ENCODE measurements around the gene ZMYM4. TPM values are rescaled to one million over a fixed set of nuclear protein-coding genes. Genes with fewer than 3 reads are reported as not detected.

Gene ZMYM4
- total RNA-seq, 1 experiment from 2014 or later, result 66.0 TPM

GRCh38 chr1:35377555-35377954 is 109.0 kb downstream of the ZMYM4 start:
- Histone ChIP-seq H3K4me2 (ENCODE audit: insufficient read depth, insufficient read length, low read length) (no peak overlapping the region), H2BK15ac (ENCODE audit: low read depth, low read length) (no peak overlapping the region), H3K14ac (ENCODE audit: insufficient read depth, low read length) (no peak overlapping the region), H2BK20ac (ENCODE audit: low read depth, low read length, poor library complexity, severe bottlenecking) (no peak overlapping the region), H3K27ac (ENCODE audit: insufficient read length, low read depth, low read length) (no peak overlapping the region), H3K79me2 (ENCODE audit: insufficient read depth, low read length) (no peaks in the 10 kb centered on the region), H3K4me1 (ENCODE audit: insufficient read depth, low read length) (no peaks in the 10 kb centered on the region), H3K18ac (ENCODE audit: insufficient read length, low read depth, low read length) (no peak overlapping the region), H3K56ac (ENCODE audit: insufficient read length, low read depth, low read length) (no peak overlapping the region), H3K23ac (ENCODE audit: insufficient read length, low read depth, low read length) (no peak overlapping the region), H3K9ac (ENCODE audit: extremely low read depth, insufficient read length, low read length) (no peak overlapping the region), H3K27me3 (ENCODE audit: insufficient read depth, low read length) (no peaks in the 10 kb centered on the region), H2BK120ac (ENCODE audit: low read depth, low read length, poor library complexity, severe bottlenecking) (no peak overlapping the region), H2AFZ (ENCODE audit: low read length) (no peak overlapping the region), H2AK5ac (ENCODE audit: insufficient read length, low read length) (no peak overlapping the region), H3K79me1 (ENCODE audit: insufficient read depth, low read depth, low read length, poor library complexity, severe bottlenecking) (no peaks in the 10 kb centered on the region), H3K4ac (ENCODE audit: low read depth, low read length) (no peak overlapping the region), H4K5ac (ENCODE audit: insufficient read length, low read depth, low read length) (no peak overlapping the region), H4K20me1 (ENCODE audit: control insufficient read depth, insufficient read depth, insufficient read length) (no peaks in the 10 kb centered on the region), H3T11ph (ENCODE audit: low read length) (no peak overlapping the region), H4K91ac (ENCODE audit: insufficient read length, low read depth, low read length) (no peak overlapping the region), H3K9me3 (ENCODE audit: control insufficient read depth, low read depth, low read length) (no peaks in the 10 kb centered on the region), H3K23me2 (ENCODE audit: insufficient read length, low read depth, low read length, poor library complexity, severe bottlenecking) (no peaks in the 10 kb centered on the region), H4K8ac (replicated peaks; ENCODE audit: insufficient read length, low read depth, low read length) (no peak overlapping the region), H2BK5ac (ENCODE audit: insufficient read length, low read length) (no peak overlapping the region), H2BK12ac (ENCODE audit: insufficient read length, low read depth, low read length) (no peak overlapping the region)
- H3K4me1 Mint-ChIP-seq, result no peaks in the 10 kb centered on the region
- no peaks in the 10 kb centered on the region for H3K27me3 Mint-ChIP-seq (ENCODE audit: low read depth)
- no peak overlapping the region for H3K27ac Mint-ChIP-seq
- no peak for DNase-seq
- TF ChIP-seq CTCF (conservative IDR thresholded peaks at IDR 0.05), result no peak
- peaks cover 3 to 9% (median 6%) of the 10 kb centered on the region in 3 experiments; a peak in 5 of 7 replicates for H3K36me3 Mint-ChIP-seq (ENCODE audit: insufficient read depth in 1 of 3, low read depth in 3 of 3)
- no peak overlapping the region for H3K4me3 Mint-ChIP-seq
- H3K9me3 Mint-ChIP-seq, result no peaks in the 10 kb centered on the region

Data from H9 (cell line).